ENCODE results near the gene IRF2BP1. TPM values are rescaled to one million over a fixed set of nuclear protein-coding genes. Genes with fewer than 3 reads are reported as not detected.
A peak's percentile ranks its signal among the peaks of the same experiment; 100 is the strongest.

The IRF2BP1 gene
- total and polyA plus RNA-seq, 4 donors: 4.9 to 16.8 (median 16.4) TPM

GRCh38 chr19:45886427-45887199 is 672 bp upstream of the IRF2BP1 start:
- DNase-seq (ENCODE audit: low spot score): peak; percentile 91
- Histone ChIP-seq H3K9ac (ENCODE audit: low read depth in 1 of 2, low read length in 2 of 2) (peak overlapping the region; percentile 90 to 98), H3K27me3 (ENCODE audit: control insufficient read depth in 4 of 4, insufficient read depth in 4 of 4, low read length in 3 of 4) (no peaks in the 10 kb centered on the region), H3K27ac (ENCODE audit: low read depth in 1 of 2, low read length in 2 of 2) (peak overlapping the region; percentile 90 to 94), H3K4me1 (ENCODE audit: control insufficient read depth in 4 of 4, insufficient read depth in 4 of 4, low read length in 3 of 4) (peaks cover 16 to 47% (median 29%) of the 10 kb centered on the region in 4 donors), H3K4me3 (ENCODE audit: low read depth in 1 of 3, low read length in 3 of 3) (peak overlapping the region; percentile 80 to 83 (median 81)), H3K9me3 (ENCODE audit: control insufficient read depth in 4 of 4, low read length in 3 of 4) (no peaks in the 10 kb centered on the region), H3K36me3 (ENCODE audit: control insufficient read depth in 4 of 4, insufficient read depth in 3 of 4, low read depth in 1 of 4, low read length in 3 of 4) (no peaks in the 10 kb centered on the region)
- TF ChIP-seq HNF4G (IDR thresholded peaks at IDR 0.05) (no peak), FOXA1 (IDR thresholded peaks at IDR 0.05) (no peak), GABPA (IDR thresholded peaks at IDR 0.05 in 1 of 2, conservative IDR thresholded peaks at IDR 0.05 in 1 of 2) (peak; percentile 74 to 93), ZBTB33 (IDR thresholded peaks at IDR 0.05) (peak; percentile 69), FOXA2 (IDR thresholded peaks at IDR 0.05) (no peak), RAD21 (IDR thresholded peaks at IDR 0.05) (no peak), NR2F2 (IDR thresholded peaks at IDR 0.05) (no peak), ATF3 (IDR thresholded peaks at IDR 0.05) (no peak), TAF1 (conservative IDR thresholded peaks at IDR 0.05) (no peak), SP1 (IDR thresholded peaks at IDR 0.05) (peak; percentile 51), RXRA (IDR thresholded peaks at IDR 0.05) (peak; percentile 25 to 35), JUND (IDR thresholded peaks at IDR 0.05) (peak in 1 of 2 donors; percentile 11), EGR1 (IDR thresholded peaks at IDR 0.05; ENCODE audit: low read depth in 2 of 2) (peak in 1 of 2 donors; percentile 31)
- TF ChIP-seq, protein P1, sequence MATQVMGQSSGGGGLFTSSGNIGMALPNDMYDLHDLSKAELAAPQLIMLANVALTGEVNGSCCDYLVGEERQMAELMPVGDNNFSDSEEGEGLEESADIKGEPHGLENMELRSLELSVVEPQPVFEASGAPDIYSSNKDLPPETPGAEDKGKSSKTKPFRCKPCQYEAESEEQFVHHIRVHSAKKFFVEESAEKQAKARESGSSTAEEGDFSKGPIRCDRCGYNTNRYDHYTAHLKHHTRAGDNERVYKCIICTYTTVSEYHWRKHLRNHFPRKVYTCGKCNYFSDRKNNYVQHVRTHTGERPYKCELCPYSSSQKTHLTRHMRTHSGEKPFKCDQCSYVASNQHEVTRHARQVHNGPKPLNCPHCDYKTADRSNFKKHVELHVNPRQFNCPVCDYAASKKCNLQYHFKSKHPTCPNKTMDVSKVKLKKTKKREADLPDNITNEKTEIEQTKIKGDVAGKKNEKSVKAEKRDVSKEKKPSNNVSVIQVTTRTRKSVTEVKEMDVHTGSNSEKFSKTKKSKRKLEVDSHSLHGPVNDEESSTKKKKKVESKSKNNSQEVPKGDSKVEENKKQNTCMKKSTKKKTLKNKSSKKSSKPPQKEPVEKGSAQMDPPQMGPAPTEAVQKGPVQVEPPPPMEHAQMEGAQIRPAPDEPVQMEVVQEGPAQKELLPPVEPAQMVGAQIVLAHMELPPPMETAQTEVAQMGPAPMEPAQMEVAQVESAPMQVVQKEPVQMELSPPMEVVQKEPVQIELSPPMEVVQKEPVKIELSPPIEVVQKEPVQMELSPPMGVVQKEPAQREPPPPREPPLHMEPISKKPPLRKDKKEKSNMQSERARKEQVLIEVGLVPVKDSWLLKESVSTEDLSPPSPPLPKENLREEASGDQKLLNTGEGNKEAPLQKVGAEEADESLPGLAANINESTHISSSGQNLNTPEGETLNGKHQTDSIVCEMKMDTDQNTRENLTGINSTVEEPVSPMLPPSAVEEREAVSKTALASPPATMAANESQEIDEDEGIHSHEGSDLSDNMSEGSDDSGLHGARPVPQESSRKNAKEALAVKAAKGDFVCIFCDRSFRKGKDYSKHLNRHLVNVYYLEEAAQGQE (IDR thresholded peaks at IDR 0.05): peak; percentile 57
- TF ChIP-seq, protein P2, sequence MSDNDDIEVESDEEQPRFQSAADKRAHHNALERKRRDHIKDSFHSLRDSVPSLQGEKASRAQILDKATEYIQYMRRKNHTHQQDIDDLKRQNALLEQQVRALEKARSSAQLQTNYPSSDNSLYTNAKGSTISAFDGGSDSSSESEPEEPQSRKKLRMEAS (IDR thresholded peaks at IDR 0.05): peak; percentile 76
- TF ChIP-seq, protein P3, sequence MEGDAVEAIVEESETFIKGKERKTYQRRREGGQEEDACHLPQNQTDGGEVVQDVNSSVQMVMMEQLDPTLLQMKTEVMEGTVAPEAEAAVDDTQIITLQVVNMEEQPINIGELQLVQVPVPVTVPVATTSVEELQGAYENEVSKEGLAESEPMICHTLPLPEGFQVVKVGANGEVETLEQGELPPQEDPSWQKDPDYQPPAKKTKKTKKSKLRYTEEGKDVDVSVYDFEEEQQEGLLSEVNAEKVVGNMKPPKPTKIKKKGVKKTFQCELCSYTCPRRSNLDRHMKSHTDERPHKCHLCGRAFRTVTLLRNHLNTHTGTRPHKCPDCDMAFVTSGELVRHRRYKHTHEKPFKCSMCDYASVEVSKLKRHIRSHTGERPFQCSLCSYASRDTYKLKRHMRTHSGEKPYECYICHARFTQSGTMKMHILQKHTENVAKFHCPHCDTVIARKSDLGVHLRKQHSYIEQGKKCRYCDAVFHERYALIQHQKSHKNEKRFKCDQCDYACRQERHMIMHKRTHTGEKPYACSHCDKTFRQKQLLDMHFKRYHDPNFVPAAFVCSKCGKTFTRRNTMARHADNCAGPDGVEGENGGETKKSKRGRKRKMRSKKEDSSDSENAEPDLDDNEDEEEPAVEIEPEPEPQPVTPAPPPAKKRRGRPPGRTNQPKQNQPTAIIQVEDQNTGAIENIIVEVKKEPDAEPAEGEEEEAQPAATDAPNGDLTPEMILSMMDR (IDR thresholded peaks at IDR 0.05; ENCODE audit: low read depth, low read length, missing input control): no peak
- WGBS: under 1% methylated on average over 32 of the region's 32 CpGs

All from liver (tissue), 9 donors.